OCI-LY1 (cell line): ENCODE results near the gene ZNF614.
"Not testable (repeated sequence)": the region's sequence is repeated elsewhere in the genome, so short reads cannot be mapped to it uniquely, and the experiment has no call there.

Experiments
- EZH2 ChIP-seq: fragments of 200-600 bp; sonication (generic), shearing (Covaris generic); IDR thresholded peaks from 2 replicates; pipeline ENCODE4 v1.8.0; 2017; ENCODE audit warnings: borderline replicate concordance, mixed run types, mild to moderate bottlenecking, antibody characterized with exemption, low read length, moderate library complexity, mixed read lengths
- TF ChIP-seq, protein P1 (sequence below): fragments of 200-600 bp; sonication (generic), shearing (Covaris generic); IDR thresholded peaks from 2 replicates; pipeline ENCODE4 v1.5.1; 2017; ENCODE audit warnings: mild to moderate bottlenecking, antibody characterized with exemption, low read length, moderate library complexity, mixed read lengths

DNA sequence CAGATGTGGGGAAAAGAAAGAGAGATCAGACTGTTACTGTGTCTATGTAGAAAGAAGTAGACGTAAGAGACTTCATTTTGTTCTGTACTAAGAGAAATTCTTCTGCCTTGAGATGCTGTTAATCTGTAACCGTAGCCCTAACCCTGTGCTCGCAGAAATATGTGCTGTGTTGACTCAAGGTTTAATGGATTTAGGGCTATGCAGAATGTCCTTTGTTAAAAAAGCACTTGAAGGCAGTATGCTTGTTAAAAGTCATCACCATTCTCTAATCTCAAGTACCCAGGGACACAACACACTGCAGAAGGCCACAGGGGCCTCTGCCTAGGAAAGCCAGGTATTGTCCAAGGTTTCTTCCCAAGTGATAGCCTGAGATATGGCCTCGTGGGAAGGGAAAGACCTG lies 3.7 kb downstream of the ZNF614 start:
- TF ChIP-seq, protein P1, sequence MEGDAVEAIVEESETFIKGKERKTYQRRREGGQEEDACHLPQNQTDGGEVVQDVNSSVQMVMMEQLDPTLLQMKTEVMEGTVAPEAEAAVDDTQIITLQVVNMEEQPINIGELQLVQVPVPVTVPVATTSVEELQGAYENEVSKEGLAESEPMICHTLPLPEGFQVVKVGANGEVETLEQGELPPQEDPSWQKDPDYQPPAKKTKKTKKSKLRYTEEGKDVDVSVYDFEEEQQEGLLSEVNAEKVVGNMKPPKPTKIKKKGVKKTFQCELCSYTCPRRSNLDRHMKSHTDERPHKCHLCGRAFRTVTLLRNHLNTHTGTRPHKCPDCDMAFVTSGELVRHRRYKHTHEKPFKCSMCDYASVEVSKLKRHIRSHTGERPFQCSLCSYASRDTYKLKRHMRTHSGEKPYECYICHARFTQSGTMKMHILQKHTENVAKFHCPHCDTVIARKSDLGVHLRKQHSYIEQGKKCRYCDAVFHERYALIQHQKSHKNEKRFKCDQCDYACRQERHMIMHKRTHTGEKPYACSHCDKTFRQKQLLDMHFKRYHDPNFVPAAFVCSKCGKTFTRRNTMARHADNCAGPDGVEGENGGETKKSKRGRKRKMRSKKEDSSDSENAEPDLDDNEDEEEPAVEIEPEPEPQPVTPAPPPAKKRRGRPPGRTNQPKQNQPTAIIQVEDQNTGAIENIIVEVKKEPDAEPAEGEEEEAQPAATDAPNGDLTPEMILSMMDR, result not testable (repeated sequence)
- not testable (repeated sequence) for TF ChIP-seq EZH2
